GM19351 (cell line): ENCODE results near the gene MCF2L2.
"Not testable (repeated sequence)": the region's sequence is repeated elsewhere in the genome, so short reads cannot be mapped to it uniquely, and the experiment has no call there.

Source experiments
- ATAC-seq: cut with Tn5 transposase; IDR thresholded peaks from one replicate; pipeline ENCODE4 v1.9.1; 2021; ENCODE audit warnings: mild to moderate bottlenecking, moderate library complexity; ENCODE audit not compliant: unreplicated experiment

Gene MCF2L2

GRCh38 chr3:183372911-183373310 lies 55.5 kb downstream of the MCF2L2 start:
- ATAC-seq = no peak

DNA sequence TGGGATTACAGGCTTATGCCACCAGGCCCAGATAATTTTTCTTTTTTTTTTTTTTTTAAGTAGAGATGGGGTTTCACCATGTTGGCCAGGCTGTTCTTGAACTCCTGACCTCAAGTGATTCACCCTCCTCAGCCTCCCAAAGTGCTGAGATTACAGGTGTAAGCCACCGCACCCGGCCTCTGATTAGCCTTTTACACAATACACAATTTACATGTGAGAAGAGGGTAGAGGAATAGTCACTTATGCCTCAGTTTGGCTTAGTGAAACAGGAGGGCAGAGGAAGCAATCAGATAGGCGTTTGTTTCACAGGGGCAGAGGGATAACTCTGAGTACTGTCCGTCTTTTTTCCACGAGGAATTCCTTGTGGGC lies 56.8 kb downstream of the MCF2L2 start:
- ATAC-seq = not testable (repeated sequence)

- no peak for ATAC-seq
These were observed 58.0 kb downstream of the MCF2L2 start for GRCh38 chr3:183370391-183370790.

GRCh38 chr3:183369627-183370026 lies 58.8 kb downstream of the MCF2L2 start:
- ATAC-seq = no peak

GRCh38 chr3:183369117-183369516 lies 59.3 kb downstream of the MCF2L2 start:
- ATAC-seq = no peak

DNA sequence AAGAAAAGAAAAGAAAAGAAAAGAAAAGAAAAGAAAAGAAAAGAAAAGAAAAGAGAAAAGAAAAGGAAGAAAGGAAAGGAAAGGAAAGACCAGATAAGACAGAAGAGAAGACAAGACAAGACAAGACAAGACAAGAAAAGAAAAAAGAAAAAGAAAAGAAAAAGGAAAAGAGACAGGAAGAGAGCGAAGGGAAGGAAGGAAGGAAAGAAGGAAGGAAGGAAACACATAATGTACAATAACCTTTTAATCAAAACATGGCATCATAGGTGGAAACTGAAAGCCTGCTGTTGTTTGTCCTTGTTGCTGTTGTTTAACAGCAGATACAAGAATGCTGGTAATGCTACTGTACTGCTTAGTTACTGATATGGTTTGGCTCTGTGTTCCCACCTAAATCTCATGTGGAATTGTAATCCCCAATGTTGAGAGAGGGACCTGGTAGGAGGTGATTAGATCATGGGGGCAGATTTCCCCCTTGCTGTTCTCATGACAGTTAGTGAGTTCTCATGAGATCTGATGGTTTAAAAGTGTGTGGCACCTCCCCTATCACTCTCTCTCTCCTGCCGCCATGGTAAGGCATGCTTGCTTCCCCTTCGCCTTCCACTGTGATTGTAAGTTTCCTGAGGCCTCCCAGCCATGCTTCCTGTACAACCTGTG lies 67.3 kb downstream of the MCF2L2 start:
- no peak for ATAC-seq

DNA sequence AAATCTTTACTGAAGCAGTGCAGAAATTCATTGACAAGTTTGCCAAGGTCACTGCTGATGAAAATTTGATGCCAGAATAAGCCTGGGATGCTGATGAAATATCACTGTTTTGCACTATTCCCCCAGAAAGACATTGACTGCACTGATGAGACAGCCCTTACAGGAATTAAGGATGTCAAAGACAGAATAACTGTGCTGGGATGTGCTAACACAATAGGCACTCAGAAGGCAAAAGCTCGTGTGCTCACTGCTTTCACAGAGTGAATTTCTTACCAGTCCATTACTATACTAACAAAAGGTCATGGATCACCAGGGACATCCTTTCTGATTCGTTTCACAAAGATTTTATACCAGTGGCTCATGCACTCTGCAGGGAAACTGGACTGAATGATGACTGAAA lies 69.4 kb downstream of the MCF2L2 start:
- ATAC-seq = no peak

- ATAC-seq = no peak
These were observed 70.8 kb downstream of the MCF2L2 start for GRCh38 chr3:183357564-183358079.

DNA sequence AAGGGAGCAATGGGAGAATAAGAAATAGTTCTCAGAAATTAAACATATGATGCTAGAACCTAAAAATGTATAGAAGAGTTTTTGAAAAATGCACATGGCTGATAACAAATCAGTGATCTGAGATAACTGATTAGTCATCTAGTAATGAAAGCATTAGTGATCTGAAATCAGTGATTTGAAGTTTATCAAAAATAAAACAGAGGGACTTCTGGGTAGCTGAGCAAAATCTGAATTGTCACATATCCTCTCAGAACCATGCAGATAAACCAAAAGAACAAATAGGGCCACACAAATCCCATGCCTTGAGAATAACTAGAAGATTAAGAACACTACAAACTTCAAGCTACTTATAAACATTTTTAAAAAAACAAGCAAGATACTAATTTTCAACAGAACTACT lies 71.5 kb downstream of the MCF2L2 start:
- ATAC-seq = no peak

DNA sequence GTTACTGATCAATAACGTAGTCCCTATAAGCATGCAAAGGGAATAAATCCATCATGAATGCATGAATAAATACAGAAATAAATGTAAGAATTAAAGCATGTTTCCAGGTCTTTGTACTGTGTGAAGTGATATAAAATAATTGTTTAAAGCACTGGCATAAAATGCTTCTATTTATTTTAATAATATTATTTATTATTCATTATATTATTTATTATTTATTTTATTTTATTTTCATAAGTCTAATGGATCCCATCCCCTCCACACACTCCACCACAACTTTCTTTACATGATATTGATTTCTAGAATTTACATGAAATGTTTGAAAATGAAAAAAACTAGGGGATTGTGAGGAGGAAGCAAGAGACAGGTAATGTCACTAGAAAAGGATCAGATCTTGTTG lies 73.5 kb downstream of the MCF2L2 start:
- no peak for ATAC-seq

GRCh38 chr3:183354325-183354831 lies 74.0 kb downstream of the MCF2L2 start:
- ATAC-seq = no peak

GRCh38 chr3:183353421-183353820 lies 75.0 kb downstream of the MCF2L2 start:
- ATAC-seq = no peak

GRCh38 chr3:183350164-183350563 lies 78.3 kb downstream of the MCF2L2 start:
- no peak for ATAC-seq

- no peak for ATAC-seq
These were observed 78.8 kb downstream of the MCF2L2 start for GRCh38 chr3:183349421-183350157.

DNA sequence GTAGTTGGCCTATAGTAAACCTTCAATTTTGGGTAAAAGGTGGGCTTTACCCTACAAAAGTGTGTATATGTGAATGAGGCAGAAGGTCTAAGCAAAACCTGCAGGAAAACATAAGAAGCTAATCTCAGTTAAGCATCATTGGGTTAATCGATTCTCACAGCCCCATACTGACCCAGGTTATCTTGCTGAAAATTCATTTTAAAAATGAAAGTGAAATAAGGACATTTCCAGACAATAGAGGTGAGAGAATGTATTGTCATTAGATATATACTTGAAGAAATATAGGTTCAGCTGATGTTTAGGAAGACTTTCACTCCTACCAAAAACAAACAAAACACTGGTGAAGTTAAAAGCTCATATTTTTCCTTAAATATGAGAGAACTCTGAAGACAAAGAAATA lies 85.6 kb downstream of the MCF2L2 start:
- no peak for ATAC-seq

GRCh38 chr3:183341545-183342288 lies 86.7 kb downstream of the MCF2L2 start:
- ATAC-seq = no peak

GRCh38 chr3:183340222-183340621 lies 88.2 kb downstream of the MCF2L2 start:
- ATAC-seq = no peak

- ATAC-seq = no peak
These were observed 88.8 kb downstream of the MCF2L2 start for GRCh38 chr3:183339461-183340086.

DNA sequence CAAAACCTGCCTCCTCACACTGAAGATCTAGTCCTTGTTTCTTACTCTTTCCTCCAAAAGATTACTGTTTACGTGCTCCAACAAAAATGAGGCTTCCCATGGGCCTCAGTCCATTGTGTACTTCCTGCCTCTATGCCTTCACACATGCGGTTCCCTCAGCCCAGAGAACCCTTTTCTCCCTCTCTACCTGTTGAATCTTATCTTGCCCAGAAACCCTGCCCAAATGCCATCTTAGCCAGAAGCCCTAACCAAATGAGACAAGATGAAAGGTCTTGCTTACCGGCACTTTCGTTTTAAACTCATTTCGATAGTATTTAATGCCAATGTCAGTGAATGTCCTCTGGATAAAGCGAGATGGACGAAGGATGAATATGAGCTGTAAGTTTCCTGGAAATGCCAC lies 89.9 kb downstream of the MCF2L2 start:
- no peak for ATAC-seq

DNA sequence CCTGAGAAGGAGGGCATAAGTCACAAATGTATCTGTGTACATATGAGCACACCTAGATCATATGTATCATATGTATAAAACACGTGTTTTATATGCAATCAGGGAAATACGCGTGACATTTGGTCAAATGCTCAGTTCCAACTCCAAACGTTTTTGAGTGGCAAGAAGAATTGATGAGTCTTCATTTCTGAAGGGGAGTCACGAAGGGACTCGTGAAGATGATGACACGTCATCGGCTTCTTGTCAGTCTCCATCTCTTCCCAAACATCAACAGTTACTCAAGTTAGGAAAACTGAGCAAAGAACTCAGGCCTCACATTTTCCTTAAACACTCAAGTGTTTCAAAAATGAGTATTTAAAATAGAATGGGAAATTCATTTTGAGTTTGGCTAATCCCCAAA lies 95.9 kb downstream of the MCF2L2 start:
- no peak for ATAC-seq

DNA sequence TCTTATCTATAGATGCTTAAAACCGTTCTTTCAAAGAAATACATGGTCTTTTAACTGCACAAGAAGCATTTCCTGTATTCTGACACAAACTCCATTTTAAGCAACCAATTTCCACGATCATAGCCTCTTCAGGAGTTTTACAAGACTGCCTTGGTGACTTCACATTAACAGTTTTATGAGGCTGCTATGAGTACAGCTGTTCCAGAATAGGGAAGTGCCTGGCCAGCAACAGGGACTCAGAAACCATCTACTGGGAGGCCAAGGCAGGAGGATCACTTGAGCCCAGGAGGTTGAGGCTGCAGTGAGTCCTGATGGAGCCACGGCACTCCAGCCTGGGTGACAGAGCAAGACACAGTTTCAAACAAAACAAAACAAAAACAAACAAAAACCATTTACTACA lies 96.9 kb downstream of the MCF2L2 start:
- ATAC-seq = no peak
